Caco-2 (cell line): ENCODE measurements around the gene POGLUT3. TPM values are rescaled to one million over a fixed set of nuclear protein-coding genes. Genes with fewer than 3 reads are reported as not detected.
A peak's percentile ranks its signal among the peaks of the same experiment; 100 is the strongest.

ENCODE experiments used
- BruUV-seq: library from RNA; stranded (reverse); fragments of 400-500 nt; replicated peaks from 2 replicates; lab custom pipeline; 2021; lab: Mats Ljungman, UMichigan
- CTCF ChIA-PET: fragments of 300-600 bp; sonication (Branson Sonifier 250); formaldehyde crosslinking; loops from one replicate; lab custom pipeline; 2022; ENCODE audit warnings: antibody characterized with exemption; lab: Charles Lee
- POLR2A ChIA-PET: fragments of 300-600 bp; sonication (Branson Sonifier 250); formaldehyde crosslinking; loops from one replicate; lab custom pipeline; 2022; ENCODE audit warnings: antibody characterized with exemption; lab: Charles Lee
- DNase-seq, 2 experiments: peaks; one replicate each; pipeline versions ENCODE4 v3.0.0 to v3.0.0-alpha.2; 2020 to 2022
- H3K27me3 ChIP-seq: replicated peaks from 2 replicates; pipeline ENCODE4 v1.6.0; 2011; ENCODE audit warnings: low read length; ENCODE audit not compliant: control insufficient read depth, insufficient read depth
- H3K36me3 ChIP-seq: 2 replicates; pipeline ENCODE4 v1.5.1; 2011; ENCODE audit warnings: low read length; ENCODE audit not compliant: control insufficient read depth, insufficient read depth
- H3K4me1 ChIP-seq: fragments of 250-450 bp; sonication (Bioruptor Pico); 2 replicates; pipeline ENCODE4 v1.5.1; 2020; ENCODE audit warnings: mild to moderate bottlenecking
- H3K4me3 ChIP-seq: 2 replicates; pipeline ENCODE4 v1.5.1; 2011; ENCODE audit warnings: low read depth, mild to moderate bottlenecking, control low read depth, low read length
- H3K9me3 ChIP-seq: fragments of 250-450 bp; sonication (Bioruptor Pico); 2 replicates; pipeline ENCODE4 v1.5.1; 2020; ENCODE audit warnings: mild to moderate bottlenecking, moderate library complexity
- H3K27ac Mint-ChIP-seq: one replicate; pipeline ENCODE4 v1.8.0; 2022; ENCODE audit warnings: mixed read lengths; ENCODE audit not compliant: unreplicated experiment
- H3K27me3 Mint-ChIP-seq: one replicate; pipeline ENCODE4 v1.8.0; 2022; ENCODE audit warnings: mixed read lengths; ENCODE audit not compliant: insufficient read depth, unreplicated experiment
- H3K36me3 Mint-ChIP-seq: one replicate; pipeline ENCODE4 v1.8.0; 2022; ENCODE audit warnings: mild to moderate bottlenecking, mixed read lengths; ENCODE audit not compliant: insufficient read depth, unreplicated experiment
- H3K4me1 Mint-ChIP-seq: one replicate; pipeline ENCODE4 v1.8.0; 2022; ENCODE audit warnings: low read depth, mixed read lengths; ENCODE audit not compliant: unreplicated experiment
- H3K4me3 Mint-ChIP-seq: one replicate; pipeline ENCODE4 v1.8.0; 2022; ENCODE audit warnings: mild to moderate bottlenecking, moderate library complexity, mixed read lengths; ENCODE audit not compliant: unreplicated experiment
- H3K9me3 Mint-ChIP-seq: one replicate; pipeline ENCODE4 v1.8.0; 2022; ENCODE audit warnings: mixed read lengths; ENCODE audit not compliant: unreplicated experiment
- intact Hi-C: fragments of 100-400 bp; cut with micrococcal nuclease; formaldehyde crosslinking; loops from one replicate; pipeline ENCODE4 v1.10.0; 2022; ENCODE audit not compliant: unreplicated experiment
- total RNA-seq: library from RNA; stranded (reverse); gene quantifications from 2 replicates; pipeline ENCODE4 v1.2.3, GENCODE V29; 2022
- TF ChIP-seq, protein P1 (sequence below), 2 experiments: fragments of 200-600 bp in 1 of 2; IDR thresholded peaks; 1 replicate in 1 of 2; 2 replicates in 1 of 2; pipeline versions ENCODE4 v1.5.1 to v1.8.0; 2011 to 2022; ENCODE audit warnings: antibody characterized with exemption in 1 of 2, control low read depth in 1 of 2, inconsistent platforms in 1 of 2, low read depth in 1 of 2, low read length in 1 of 2, mild to moderate bottlenecking in 1 of 2, moderate library complexity in 1 of 2; ENCODE audit not compliant: insufficient read depth in 1 of 2, severe bottlenecking in 1 of 2, unreplicated experiment in 1 of 2

The POGLUT3 gene
- total RNA-seq, 1 experiment from 2014 or later, result 87.2 TPM

DNA sequence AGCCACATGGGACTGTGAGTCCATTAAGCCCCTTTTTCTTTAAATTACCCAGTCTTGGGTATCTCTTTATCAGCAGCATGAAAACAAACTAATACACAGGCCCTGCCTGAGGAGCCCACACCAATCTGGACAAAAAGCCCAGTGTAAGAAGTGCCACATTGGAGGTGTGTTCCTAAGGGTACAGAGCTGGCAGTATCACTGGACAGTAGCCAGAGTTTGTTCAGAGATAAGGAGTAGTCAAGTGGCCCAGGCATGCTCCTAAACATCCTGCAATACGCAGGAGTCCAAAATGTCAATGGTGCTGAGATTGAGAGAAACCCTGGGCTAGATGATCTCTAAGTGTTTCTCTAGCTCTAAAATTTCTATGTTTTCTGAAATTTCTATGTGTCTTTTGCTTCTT lies 27.0 kb upstream of the POGLUT3 start:
- H3K4me3 ChIP-seq, result no peak overlapping the region
- Mint-ChIP-seq H3K4me3 (no peak overlapping the region), H3K9me3 (no peaks in the 10 kb centered on the region), H3K4me1 (peaks cover 14% of the 10 kb centered on the region), H3K27me3 (no peaks in the 10 kb centered on the region), H3K27ac (no peak overlapping the region), H3K36me3 (no peaks in the 10 kb centered on the region)
- intact Hi-C loops, result no loop called here
- H3K27me3 ChIP-seq, result no peaks in the 10 kb centered on the region
- no peaks in the 10 kb centered on the region for H3K4me1 ChIP-seq
- no peaks in the 10 kb centered on the region for H3K9me3 ChIP-seq
- no peak for DNase-seq
- CTCF ChIA-PET, result interaction anchor here (0.7 kb wide), 1 partner anchor 58 kb away, joined by 3 read pairs; the partner anchor contains the start of gene C11orf65
- no peaks in the 10 kb centered on the region for H3K36me3 ChIP-seq
- POLR2A ChIA-PET, result no interaction called here
- TF ChIP-seq, protein P1, sequence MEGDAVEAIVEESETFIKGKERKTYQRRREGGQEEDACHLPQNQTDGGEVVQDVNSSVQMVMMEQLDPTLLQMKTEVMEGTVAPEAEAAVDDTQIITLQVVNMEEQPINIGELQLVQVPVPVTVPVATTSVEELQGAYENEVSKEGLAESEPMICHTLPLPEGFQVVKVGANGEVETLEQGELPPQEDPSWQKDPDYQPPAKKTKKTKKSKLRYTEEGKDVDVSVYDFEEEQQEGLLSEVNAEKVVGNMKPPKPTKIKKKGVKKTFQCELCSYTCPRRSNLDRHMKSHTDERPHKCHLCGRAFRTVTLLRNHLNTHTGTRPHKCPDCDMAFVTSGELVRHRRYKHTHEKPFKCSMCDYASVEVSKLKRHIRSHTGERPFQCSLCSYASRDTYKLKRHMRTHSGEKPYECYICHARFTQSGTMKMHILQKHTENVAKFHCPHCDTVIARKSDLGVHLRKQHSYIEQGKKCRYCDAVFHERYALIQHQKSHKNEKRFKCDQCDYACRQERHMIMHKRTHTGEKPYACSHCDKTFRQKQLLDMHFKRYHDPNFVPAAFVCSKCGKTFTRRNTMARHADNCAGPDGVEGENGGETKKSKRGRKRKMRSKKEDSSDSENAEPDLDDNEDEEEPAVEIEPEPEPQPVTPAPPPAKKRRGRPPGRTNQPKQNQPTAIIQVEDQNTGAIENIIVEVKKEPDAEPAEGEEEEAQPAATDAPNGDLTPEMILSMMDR (IDR thresholded peaks at IDR 0.05; ENCODE audit: insufficient read depth in 1 of 2, low read depth in 1 of 2, low read length in 1 of 2, severe bottlenecking in 1 of 2, unreplicated experiment in 1 of 2), result no peak
- no TSS peak for BruUV-seq

DNA sequence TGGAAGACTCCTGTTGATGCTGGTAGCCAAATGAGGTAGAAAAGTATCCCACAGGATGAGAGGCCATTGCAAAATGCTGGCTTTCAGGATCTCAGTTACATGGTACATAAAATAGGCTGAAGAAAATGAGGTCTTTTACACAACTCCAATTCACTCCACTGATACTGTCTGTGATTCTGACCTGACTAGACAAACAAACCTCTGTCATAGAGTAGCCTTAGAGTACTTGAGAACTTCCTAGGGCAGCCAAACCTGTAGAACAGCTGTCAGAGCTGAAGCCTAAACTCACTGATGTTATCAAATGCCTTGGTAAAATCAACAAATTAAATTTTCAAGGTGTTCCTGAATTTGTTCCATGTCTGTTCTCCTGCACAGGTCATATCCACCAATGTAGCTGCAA lies 26.2 kb upstream of the POGLUT3 start:
- Histone ChIP-seq H3K36me3 (no peaks in the 10 kb centered on the region), H3K9me3 (no peaks in the 10 kb centered on the region), H3K4me3 (no peak overlapping the region), H3K27me3 (no peaks in the 10 kb centered on the region), H3K4me1 (no peaks in the 10 kb centered on the region)
- Mint-ChIP-seq H3K4me1 (peaks cover 14% of the 10 kb centered on the region), H3K36me3 (no peaks in the 10 kb centered on the region), H3K27ac (no peak overlapping the region), H3K9me3 (no peaks in the 10 kb centered on the region), H3K4me3 (no peak overlapping the region), H3K27me3 (no peaks in the 10 kb centered on the region)
- intact Hi-C loops, result no loop called here
- CTCF ChIA-PET, result no interaction called here
- no TSS peak for BruUV-seq
- POLR2A ChIA-PET, result no interaction called here
- TF ChIP-seq, protein P1 (IDR thresholded peaks at IDR 0.05; ENCODE audit: insufficient read depth in 1 of 2, low read depth in 1 of 2, low read length in 1 of 2, severe bottlenecking in 1 of 2, unreplicated experiment in 1 of 2), result no peak
- DNase-seq, result peak in 1 of 2 experiments; percentile 23

GRCh38 chr11:108522318-108522717 lies 24.1 kb upstream of the POGLUT3 start:
- Histone ChIP-seq H3K36me3 (no peaks in the 10 kb centered on the region), H3K4me1 (no peaks in the 10 kb centered on the region), H3K4me3 (no peak overlapping the region), H3K27me3 (no peaks in the 10 kb centered on the region), H3K9me3 (no peaks in the 10 kb centered on the region)
- BruUV-seq, result no TSS peak
- Mint-ChIP-seq H3K36me3 (no peaks in the 10 kb centered on the region), H3K9me3 (no peaks in the 10 kb centered on the region), H3K4me3 (no peak overlapping the region), H3K4me1 (peaks cover 14% of the 10 kb centered on the region), H3K27ac (no peak overlapping the region), H3K27me3 (no peaks in the 10 kb centered on the region)
- POLR2A ChIA-PET, result no interaction called here
- CTCF ChIA-PET, result no interaction called here
- intact Hi-C loops, result no loop called here
- DNase-seq, result no peak
- TF ChIP-seq, protein P1 (IDR thresholded peaks at IDR 0.05; ENCODE audit: insufficient read depth in 1 of 2, low read depth in 1 of 2, low read length in 1 of 2, severe bottlenecking in 1 of 2, unreplicated experiment in 1 of 2), result no peak
